SK-N-SH (cell line): Measurements from ENCODE around the gene TDP2. TPM values are rescaled to one million over a fixed set of nuclear protein-coding genes. Genes with fewer than 3 reads are reported as not detected.

Experiments used
- CTCF ChIA-PET: fragments of 300-600, 350-600 bp; formaldehyde crosslinking; extraction: SDS; loops from one replicate; lab custom pipeline; 2021; lab: Yijun Ruan, JAX
- POLR2A ChIA-PET: fragments of 350-600 bp; sonication (Branson Sonifier 250); formaldehyde crosslinking; extraction: SDS; loops from one replicate; lab custom pipeline; 2020; ENCODE audit warnings: antibody characterized with exemption, inconsistent platforms; lab: Yijun Ruan, JAX
- DNase-seq: peaks from one replicate; pipeline ENCODE4 v3.0.0; 2012
- H2AFZ ChIP-seq: fragments of 200-600 bp; sonication (generic); 2 replicates; pipeline ENCODE4 v1.8.1; 2016; ENCODE audit warnings: antibody characterized with exemption, mild to moderate bottlenecking, low read depth
- H3F3A ChIP-seq: fragments of 200-600 bp; sonication (generic); replicated peaks from 2 replicates; pipeline ENCODE3; 2016; ENCODE audit warnings: antibody characterized with exemption, mild to moderate bottlenecking; ENCODE audit not compliant: insufficient read depth
- H3K27ac ChIP-seq, 2 experiments: fragments of 200-500 bp in 1 of 2; fragments of 200-600 bp in 1 of 2; sonication (Bioruptor generic) in 1 of 2; sonication (generic), shearing (Covaris generic) in 1 of 2; 2 replicates each; pipeline versions ENCODE4 v1.5.1 to v1.6.1; 2014 to 2016; ENCODE audit warnings: low read depth in 2 of 2, inconsistent platforms in 1 of 2, low read length in 1 of 2, mild to moderate bottlenecking in 1 of 2, mixed read lengths in 1 of 2
- H3K27me3 ChIP-seq: fragments of 200-600 bp; sonication (generic), shearing (Covaris generic); 2 replicates; pipeline ENCODE4 v1.6.1; 2016; ENCODE audit warnings: mixed run types; ENCODE audit not compliant: insufficient read depth
- H3K36me3 ChIP-seq, 2 experiments: fragments of 200-500 bp in 1 of 2; fragments of 200-600 bp in 1 of 2; sonication (Bioruptor generic) in 1 of 2; sonication (generic) in 1 of 2; replicated peaks in 1 of 2; 2 replicates each; pipeline versions ENCODE3 to v1.5.1; 2014 to 2016; ENCODE audit warnings: low read length in 1 of 2, mild to moderate bottlenecking in 1 of 2; ENCODE audit not compliant: insufficient read depth in 2 of 2, control insufficient read depth in 1 of 2
- H3K4me1 ChIP-seq, 2 experiments: fragments of 200-500 bp in 1 of 2; fragments of 200-600 bp in 1 of 2; sonication (Bioruptor generic) in 1 of 2; sonication (generic), shearing (Covaris generic) in 1 of 2; 2 replicates each; pipeline versions ENCODE4 v1.5.1 to v1.6.1; 2014 to 2016; ENCODE audit warnings: low read depth in 1 of 2, low read length in 1 of 2, mixed run types in 1 of 2; ENCODE audit not compliant: insufficient read depth in 2 of 2, control insufficient read depth in 1 of 2
- H3K4me2 ChIP-seq: fragments of 200-600 bp; sonication (generic), shearing (Covaris generic); 2 replicates; pipeline ENCODE4 v1.6.1; 2017; ENCODE audit warnings: mixed run types
- H3K4me3 ChIP-seq, 2 experiments: fragments of 200-500 bp in 1 of 2; fragments of 200-600 bp in 1 of 2; sonication (Bioruptor generic) in 1 of 2; sonication (generic), shearing (Covaris generic) in 1 of 2; 2 replicates each; pipeline versions ENCODE4 v1.5.1 to v1.8.1; 2014 to 2016; ENCODE audit warnings: low read depth in 2 of 2, inconsistent platforms in 1 of 2, low read length in 1 of 2, mild to moderate bottlenecking in 1 of 2, mixed read lengths in 1 of 2, moderate library complexity in 1 of 2
- H3K79me2 ChIP-seq: fragments of 200-600 bp; sonication (generic); 2 replicates; pipeline ENCODE4 v1.8.1; 2017; ENCODE audit warnings: mild to moderate bottlenecking; ENCODE audit not compliant: insufficient read depth
- H3K9ac ChIP-seq: fragments of 200-600 bp; sonication (generic); 2 replicates; pipeline ENCODE4 v1.6.1; 2017; ENCODE audit warnings: mixed run types
- H3K9me2 ChIP-seq: fragments of 200-600 bp; sonication (generic); 2 replicates; pipeline ENCODE4 v1.6.1; 2017; ENCODE audit warnings: mixed run types
- H3K9me3 ChIP-seq: fragments of 200-600 bp; sonication (generic); 2 replicates; pipeline ENCODE4 v1.6.1; 2017; ENCODE audit warnings: mixed run types, mild to moderate bottlenecking, moderate library complexity
- H4K20me1 ChIP-seq: fragments of 200-600 bp; sonication (generic); 2 replicates; pipeline ENCODE4 v1.6.1; 2017; ENCODE audit warnings: mild to moderate bottlenecking, mixed run types; ENCODE audit not compliant: insufficient read depth
- ELF1 ChIP-seq: IDR thresholded peaks from 2 replicates; pipeline ENCODE4 v1.4.0; 2012
- EP300 ChIP-seq, 2 experiments: IDR thresholded peaks; 2 replicates each; pipeline versions ENCODE4 v1.4.0 to v1.6.1; 2012; ENCODE audit warnings: borderline replicate concordance in 1 of 2, low read depth in 1 of 2, low read length in 1 of 2
- EZH2phosphoT487 ChIP-seq: fragments of 200-600 bp; sonication (generic); IDR thresholded peaks from 2 replicates; pipeline ENCODE4 v1.6.1; 2017; ENCODE audit warnings: low read depth, mixed run types, mild to moderate bottlenecking, antibody characterized with exemption, moderate library complexity, borderline replicate concordance
- FOSL2 ChIP-seq: IDR thresholded peaks from 2 replicates; pipeline ENCODE4 v1.4.0; 2012; ENCODE audit warnings: low read depth, mild to moderate bottlenecking, moderate library complexity, borderline replicate concordance
- FOXJ3 ChIP-seq: sonication (generic); formaldehyde crosslinking; IDR thresholded peaks from 2 replicates; pipeline ENCODE4 v1.5.1; 2020; ENCODE audit warnings: mild to moderate bottlenecking, missing genetic modification reagents
- FOXM1 ChIP-seq: IDR thresholded peaks from 2 replicates; pipeline ENCODE4 v1.4.0; 2012; ENCODE audit warnings: low read depth, mild to moderate bottlenecking
- IRF3 ChIP-seq: fragments of 150-350 bp; IDR thresholded peaks from 2 replicates; pipeline ENCODE4 v1.6.1; 2016; ENCODE audit warnings: mild to moderate bottlenecking, low read depth, low read length
- MXI1 ChIP-seq: IDR thresholded peaks from 2 replicates; pipeline ENCODE4 v1.6.1; 2012; ENCODE audit warnings: mild to moderate bottlenecking, low read depth, low read length, improper control_type of control experiment
- NFIC ChIP-seq: IDR thresholded peaks from 2 replicates; pipeline ENCODE4 v1.4.0; 2012; ENCODE audit warnings: borderline replicate concordance
- NRF1 ChIP-seq: IDR thresholded peaks from 2 replicates; pipeline ENCODE4 v1.6.1; 2012; ENCODE audit warnings: low read depth, mild to moderate bottlenecking, low read length
- RCOR1 ChIP-seq: fragments of 150-350 bp; IDR thresholded peaks from 2 replicates; pipeline ENCODE4 v1.6.1; 2017; ENCODE audit warnings: antibody characterized with exemption, low read length
- RXRA ChIP-seq: IDR thresholded peaks from 2 replicates; pipeline ENCODE4 v1.4.0; 2012; ENCODE audit warnings: low read depth, mild to moderate bottlenecking, borderline replicate concordance
- SIN3A ChIP-seq: IDR thresholded peaks from 2 replicates; pipeline ENCODE4 v1.6.1; 2012; ENCODE audit warnings: low read depth, mild to moderate bottlenecking, low read length, moderate library complexity, borderline replicate concordance
- SMC3 ChIP-seq: IDR thresholded peaks from 2 replicates; pipeline ENCODE4 v1.6.1; 2012; ENCODE audit warnings: low read depth, low read length, improper control_type of control experiment
- TEAD4 ChIP-seq: IDR thresholded peaks from 2 replicates; pipeline ENCODE4 v1.4.0; 2012; ENCODE audit warnings: mild to moderate bottlenecking, borderline replicate concordance; ENCODE audit not compliant: insufficient read depth
- USF1 ChIP-seq: IDR thresholded peaks from 2 replicates; pipeline ENCODE4 v1.4.0; 2012; ENCODE audit warnings: low read depth, borderline replicate concordance
- USF2 ChIP-seq: fragments of 150-350 bp; IDR thresholded peaks from 2 replicates; pipeline ENCODE4 v1.6.1; 2017; ENCODE audit warnings: antibody characterized with exemption, low read length, low read depth, borderline replicate concordance
- YY1 ChIP-seq: IDR thresholded peaks from 2 replicates; pipeline ENCODE4 v1.4.0; 2012; ENCODE audit warnings: low read depth, mild to moderate bottlenecking
- WGBS: methylation state at CpG from one replicate; pipeline ENCODE4 v1.1.6; 2017; ENCODE audit warnings: low lambda C conversion rate; 5-methylcytosine and 5-hydroxymethylcytosine counted together
- polyA plus RNA-seq, 3 experiments: library from polyadenylated mRNA; depleted of rRNA; stranded (reverse); fragments of >200 nt; gene quantifications; 2 replicates each; pipeline ENCODE4 v1.2.3, GENCODE V29; 2012
- TF ChIP-seq, protein P1 (sequence below): IDR thresholded peaks from 2 replicates; pipeline ENCODE4 v1.6.1; 2012; ENCODE audit warnings: mild to moderate bottlenecking, low read depth, low read length, moderate library complexity
- TF ChIP-seq, protein P2 (sequence below): IDR thresholded peaks from 2 replicates; pipeline ENCODE4; 2012
- TF ChIP-seq, protein P3 (sequence below): fragments of 200-600 bp; sonication (generic); IDR thresholded peaks from 2 replicates; pipeline ENCODE4 v1.6.1; 2017; ENCODE audit warnings: antibody characterized with exemption, mild to moderate bottlenecking, moderate library complexity

TDP2 gene
- polyA plus RNA-seq, 1 of the 3 experiments (the other 2 are of a cell fraction): 20.0 TPM

DNA sequence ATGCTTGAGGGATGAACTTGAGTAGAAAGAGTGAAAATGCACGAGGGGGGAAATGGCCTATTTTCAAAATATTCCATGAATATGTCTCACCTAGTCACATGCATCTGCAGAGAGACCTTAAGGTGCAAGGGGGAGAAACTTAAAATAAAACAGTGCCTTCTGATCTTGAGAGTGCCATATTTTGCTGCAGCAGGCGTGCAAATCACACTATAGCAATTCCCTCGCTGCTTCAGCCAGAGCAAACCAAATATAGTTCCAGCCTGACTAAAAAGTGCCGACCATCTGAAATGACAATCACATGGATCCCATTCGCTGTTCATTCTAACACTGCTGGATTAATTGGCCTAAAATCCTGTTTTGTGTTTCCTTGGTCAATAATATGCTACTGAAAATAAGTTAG lies 47.0 kb downstream of the TDP2 start (continued):
- TF ChIP-seq, protein P1, sequence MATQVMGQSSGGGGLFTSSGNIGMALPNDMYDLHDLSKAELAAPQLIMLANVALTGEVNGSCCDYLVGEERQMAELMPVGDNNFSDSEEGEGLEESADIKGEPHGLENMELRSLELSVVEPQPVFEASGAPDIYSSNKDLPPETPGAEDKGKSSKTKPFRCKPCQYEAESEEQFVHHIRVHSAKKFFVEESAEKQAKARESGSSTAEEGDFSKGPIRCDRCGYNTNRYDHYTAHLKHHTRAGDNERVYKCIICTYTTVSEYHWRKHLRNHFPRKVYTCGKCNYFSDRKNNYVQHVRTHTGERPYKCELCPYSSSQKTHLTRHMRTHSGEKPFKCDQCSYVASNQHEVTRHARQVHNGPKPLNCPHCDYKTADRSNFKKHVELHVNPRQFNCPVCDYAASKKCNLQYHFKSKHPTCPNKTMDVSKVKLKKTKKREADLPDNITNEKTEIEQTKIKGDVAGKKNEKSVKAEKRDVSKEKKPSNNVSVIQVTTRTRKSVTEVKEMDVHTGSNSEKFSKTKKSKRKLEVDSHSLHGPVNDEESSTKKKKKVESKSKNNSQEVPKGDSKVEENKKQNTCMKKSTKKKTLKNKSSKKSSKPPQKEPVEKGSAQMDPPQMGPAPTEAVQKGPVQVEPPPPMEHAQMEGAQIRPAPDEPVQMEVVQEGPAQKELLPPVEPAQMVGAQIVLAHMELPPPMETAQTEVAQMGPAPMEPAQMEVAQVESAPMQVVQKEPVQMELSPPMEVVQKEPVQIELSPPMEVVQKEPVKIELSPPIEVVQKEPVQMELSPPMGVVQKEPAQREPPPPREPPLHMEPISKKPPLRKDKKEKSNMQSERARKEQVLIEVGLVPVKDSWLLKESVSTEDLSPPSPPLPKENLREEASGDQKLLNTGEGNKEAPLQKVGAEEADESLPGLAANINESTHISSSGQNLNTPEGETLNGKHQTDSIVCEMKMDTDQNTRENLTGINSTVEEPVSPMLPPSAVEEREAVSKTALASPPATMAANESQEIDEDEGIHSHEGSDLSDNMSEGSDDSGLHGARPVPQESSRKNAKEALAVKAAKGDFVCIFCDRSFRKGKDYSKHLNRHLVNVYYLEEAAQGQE: no peak
- TF ChIP-seq NFIC: no peak
- TF ChIP-seq ELF1: no peak
- TF ChIP-seq RCOR1: no peak
- TF ChIP-seq EP300 (IDR thresholded peaks at IDR 0.05; ENCODE audit: borderline replicate concordance in 1 of 2, low read depth in 1 of 2, low read length in 1 of 2): no peak
- TF ChIP-seq, all 33 proteins: peak for 0

GRCh38 chr6:24614648-24615047 lies 52.1 kb downstream of the TDP2 start:
- POLR2A ChIA-PET: no interaction called here

More at GRCh38 chr6:24614648-24615047, 52.1 kb downstream of the TDP2 start:
- Histone ChIP-seq H3K9ac (no peak overlapping the region), H3K9me3 (no peaks in the 10 kb centered on the region), H3K79me2 (no peaks in the 10 kb centered on the region)
- WGBS: 39% methylated on average over 2 of the region's 2 CpGs
- TF ChIP-seq IRF3 (no peak), EZH2phosphoT487 (no peak), SMC3 (no peak), YY1 (no peak), RXRA (no peak), SIN3A (no peak), FOSL2 (no peak), USF1 (no peak), MXI1 (no peak), FOXM1 (no peak), USF2 (no peak), FOXJ3 (no peak), TEAD4 (no peak), NRF1 (no peak)
- TF ChIP-seq, protein P2, sequence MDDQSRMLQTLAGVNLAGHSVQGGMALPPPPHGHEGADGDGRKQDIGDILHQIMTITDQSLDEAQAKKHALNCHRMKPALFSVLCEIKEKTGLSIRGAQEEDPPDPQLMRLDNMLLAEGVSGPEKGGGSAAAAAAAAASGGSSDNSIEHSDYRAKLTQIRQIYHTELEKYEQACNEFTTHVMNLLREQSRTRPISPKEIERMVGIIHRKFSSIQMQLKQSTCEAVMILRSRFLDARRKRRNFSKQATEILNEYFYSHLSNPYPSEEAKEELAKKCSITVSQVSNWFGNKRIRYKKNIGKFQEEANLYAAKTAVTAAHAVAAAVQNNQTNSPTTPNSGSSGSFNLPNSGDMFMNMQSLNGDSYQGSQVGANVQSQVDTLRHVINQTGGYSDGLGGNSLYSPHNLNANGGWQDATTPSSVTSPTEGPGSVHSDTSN: no peak
- TF ChIP-seq, protein P3, sequence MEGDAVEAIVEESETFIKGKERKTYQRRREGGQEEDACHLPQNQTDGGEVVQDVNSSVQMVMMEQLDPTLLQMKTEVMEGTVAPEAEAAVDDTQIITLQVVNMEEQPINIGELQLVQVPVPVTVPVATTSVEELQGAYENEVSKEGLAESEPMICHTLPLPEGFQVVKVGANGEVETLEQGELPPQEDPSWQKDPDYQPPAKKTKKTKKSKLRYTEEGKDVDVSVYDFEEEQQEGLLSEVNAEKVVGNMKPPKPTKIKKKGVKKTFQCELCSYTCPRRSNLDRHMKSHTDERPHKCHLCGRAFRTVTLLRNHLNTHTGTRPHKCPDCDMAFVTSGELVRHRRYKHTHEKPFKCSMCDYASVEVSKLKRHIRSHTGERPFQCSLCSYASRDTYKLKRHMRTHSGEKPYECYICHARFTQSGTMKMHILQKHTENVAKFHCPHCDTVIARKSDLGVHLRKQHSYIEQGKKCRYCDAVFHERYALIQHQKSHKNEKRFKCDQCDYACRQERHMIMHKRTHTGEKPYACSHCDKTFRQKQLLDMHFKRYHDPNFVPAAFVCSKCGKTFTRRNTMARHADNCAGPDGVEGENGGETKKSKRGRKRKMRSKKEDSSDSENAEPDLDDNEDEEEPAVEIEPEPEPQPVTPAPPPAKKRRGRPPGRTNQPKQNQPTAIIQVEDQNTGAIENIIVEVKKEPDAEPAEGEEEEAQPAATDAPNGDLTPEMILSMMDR: no peak
- TF ChIP-seq, all 33 proteins: peak for 0
- Histone ChIP-seq H3K4me1 (no peaks in the 10 kb centered on the region), H3K4me3 (no peak overlapping the region), H3K4me2 (no peak overlapping the region), H4K20me1 (no peaks in the 10 kb centered on the region), H2AFZ (no peak overlapping the region), H3F3A (no peaks in the 10 kb centered on the region), H3K27me3 (no peaks in the 10 kb centered on the region), H3K27ac (no peak overlapping the region), H3K36me3 (no peaks in the 10 kb centered on the region), H3K9me2 (no peaks in the 10 kb centered on the region)
- no peak for DNase-seq
- CTCF ChIA-PET: interaction anchor here (0.9 kb wide), 1 partner anchor 14 kb away, joined by 3 read pairs; no protein-coding TSS in a partner anchor
